ENCODE data around the gene PRKG1. TPM values are rescaled to one million over a fixed set of nuclear protein-coding genes. Genes with fewer than 3 reads are reported as not detected.
"Not testable (repeated sequence)": the region's sequence is repeated elsewhere in the genome, so short reads cannot be mapped to it uniquely, and the experiment has no call there.

The PRKG1 gene
- total and polyA plus RNA-seq, 7 donors = 4.5 to 49.0 (median 31.7) TPM

GRCh38 chr10:51162002-51162401 lies 87.7 kb downstream of the PRKG1 start:
- intact Hi-C loops (cut with DNase I) = no loop called here
- Histone ChIP-seq H3K36me3 (ENCODE audit: insufficient read depth in 1 of 2, low read depth in 1 of 2) (no peaks in the 10 kb centered on the region), H3K4me3 (no peak overlapping the region), H3K9me3 (no peaks in the 10 kb centered on the region), H3K27ac (no peak overlapping the region), H3K4me1 (no peaks in the 10 kb centered on the region), H3K27me3 (ENCODE audit: insufficient read depth in 3 of 3, low read length in 2 of 3) (no peaks in the 10 kb centered on the region)
- ATAC-seq (no peak), DNase-seq (no peak)
- no peak for TF ChIP-seq CTCF (IDR thresholded peaks at IDR 0.05)
- WGBS, 3 donors = 41 to 59% (median 53%) methylated on average over 1 of the region's 1 CpG

GRCh38 chr10:51163380-51164049 lies 89.2 kb downstream of the PRKG1 start:
- ATAC-seq; H3K9me3 ChIP-seq; H3K36me3 ChIP-seq (ENCODE audit: insufficient read depth in 1 of 2, low read depth in 1 of 2); intact Hi-C loops (cut with DNase I); DNase-seq; H3K27ac ChIP-seq; H3K4me1 ChIP-seq; H3K4me3 ChIP-seq; H3K27me3 ChIP-seq (ENCODE audit: insufficient read depth in 3 of 3, low read length in 2 of 3): not testable (repeated sequence)
- 97 to 98% (median 97%) methylated on average over 28 to 30 of the region's 30 CpGs for WGBS, 3 donors

- Histone ChIP-seq H3K9me3 (no peaks in the 10 kb centered on the region), H3K36me3 (ENCODE audit: insufficient read depth in 1 of 2, low read depth in 1 of 2) (no peaks in the 10 kb centered on the region), H3K4me1 (peaks cover 20% of the 10 kb centered on the region), H3K4me3 (no peak overlapping the region), H3K27me3 (ENCODE audit: insufficient read depth in 3 of 3, low read length in 2 of 3) (no peaks in the 10 kb centered on the region), H3K27ac (no peak overlapping the region)
- 79 to 92% (median 84%) methylated on average over 2 of the region's 2 CpGs for WGBS, 3 donors
- DNase-seq (no peak), ATAC-seq (no peak)
- TF ChIP-seq CTCF (IDR thresholded peaks at IDR 0.05) = no peak
- intact Hi-C loops (cut with DNase I) = no loop called here
Observed at GRCh38 chr10:51168086-51168815, 94.0 kb downstream of the PRKG1 start.

GRCh38 chr10:51169111-51169510 lies 94.8 kb downstream of the PRKG1 start:
- Histone ChIP-seq H3K4me1 (peaks cover 20% of the 10 kb centered on the region), H3K36me3 (ENCODE audit: insufficient read depth in 1 of 2, low read depth in 1 of 2) (no peaks in the 10 kb centered on the region), H3K27me3 (ENCODE audit: insufficient read depth in 3 of 3, low read length in 2 of 3) (no peaks in the 10 kb centered on the region), H3K27ac (no peak overlapping the region), H3K4me3 (no peak overlapping the region), H3K9me3 (no peaks in the 10 kb centered on the region)
- intact Hi-C loops (cut with DNase I) = no loop called here
- WGBS, 3 donors = 91 to 96% (median 93%) methylated on average over 1 of the region's 1 CpG
- DNase-seq = no peak
- no peak for TF ChIP-seq CTCF (IDR thresholded peaks at IDR 0.05)
- ATAC-seq = no peak

- no peak overlapping the region for H3K4me3 ChIP-seq
- ATAC-seq (peak in 2 of 4 donors; percentile 54 to 65), DNase-seq (no peak)
- no peak for TF ChIP-seq CTCF (IDR thresholded peaks at IDR 0.05)
- WGBS, 3 donors = 72 to 97% (median 92%) methylated on average over 2 of the region's 2 CpGs
- H3K4me1 ChIP-seq = peaks cover 20% of the 10 kb centered on the region
- intact Hi-C loops (cut with DNase I) = no loop called here
- H3K9me3 ChIP-seq = no peaks in the 10 kb centered on the region
- H3K27ac ChIP-seq = no peak overlapping the region
- no peaks in the 10 kb centered on the region for H3K36me3 ChIP-seq (ENCODE audit: insufficient read depth in 1 of 2, low read depth in 1 of 2)
- H3K27me3 ChIP-seq (ENCODE audit: insufficient read depth in 3 of 3, low read length in 2 of 3) = no peaks in the 10 kb centered on the region
Observed at GRCh38 chr10:51170518-51171245, 96.4 kb downstream of the PRKG1 start.
